ENCODE data around the gene PRADC1. TPM values are rescaled to one million over a fixed set of nuclear protein-coding genes. Genes with fewer than 3 reads are reported as not detected.
A peak's percentile ranks its signal among the peaks of the same experiment; 100 is the strongest.

The PRADC1 gene
- total and polyA plus RNA-seq, 2 experiments from 2014 or later, result 6.5 to 8.3 TPM

DNA sequence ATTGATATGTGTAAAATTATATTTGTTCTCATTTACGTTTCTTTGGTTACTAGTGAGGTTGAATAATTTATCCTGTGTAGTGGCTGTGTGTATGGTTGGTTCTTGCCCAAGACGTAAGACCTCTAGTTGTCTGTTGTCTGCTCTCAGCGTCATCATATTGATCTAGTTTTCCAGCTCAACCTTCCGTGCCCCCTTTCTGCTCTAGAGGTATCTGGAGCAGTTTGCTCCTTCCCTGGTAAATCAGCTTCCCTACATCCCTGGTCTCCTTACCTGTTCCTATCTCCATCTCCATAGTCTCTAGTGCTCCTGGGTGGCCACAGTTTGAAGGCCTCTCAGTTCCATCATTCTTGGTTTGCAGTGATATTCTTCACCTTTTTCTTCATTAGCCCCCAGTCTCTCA lies 17.8 kb downstream of the PRADC1 start:
- Mint-ChIP-seq H3K36me3 (ENCODE audit: low read depth) (peaks cover 3% of the 10 kb centered on the region; the same call in 1 of the 3 replicates), H3K4me3 (peak overlapping the region; percentile 91), H3K9me3 (no peaks in the 10 kb centered on the region), H3K27ac (no peak overlapping the region), H3K4me1 (peaks cover 28% of the 10 kb centered on the region), H3K27me3 (ENCODE audit: insufficient read depth, low read depth, poor library complexity) (peaks cover 5% of the 10 kb centered on the region)
- Histone ChIP-seq H3F3A (replicated peaks; ENCODE audit: low read depth) (no peaks in the 10 kb centered on the region), H3K27me3 (ENCODE audit: insufficient read depth) (no peaks in the 10 kb centered on the region), H3K36me3 (ENCODE audit: insufficient read depth) (no peaks in the 10 kb centered on the region), H3K4me2 (peak overlapping the region; percentile 79), H3K79me2 (replicated peaks; ENCODE audit: insufficient read depth) (peaks cover 40% of the 10 kb centered on the region), H2AFZ (no peak overlapping the region), H4K20me1 (replicated peaks; ENCODE audit: insufficient read depth) (peaks cover 10% of the 10 kb centered on the region), H3K27ac (ENCODE audit: low read depth) (no peak overlapping the region), H3K4me3 (peak overlapping the region; percentile 83), H3K4me1 (ENCODE audit: insufficient read depth) (peaks cover 11% of the 10 kb centered on the region), H3K9me2 (ENCODE audit: insufficient read depth) (no peaks in the 10 kb centered on the region)
- no peak for TF ChIP-seq EZH2phosphoT487 (IDR thresholded peaks at IDR 0.05; ENCODE audit: unreplicated experiment)
- TF ChIP-seq, protein P1, sequence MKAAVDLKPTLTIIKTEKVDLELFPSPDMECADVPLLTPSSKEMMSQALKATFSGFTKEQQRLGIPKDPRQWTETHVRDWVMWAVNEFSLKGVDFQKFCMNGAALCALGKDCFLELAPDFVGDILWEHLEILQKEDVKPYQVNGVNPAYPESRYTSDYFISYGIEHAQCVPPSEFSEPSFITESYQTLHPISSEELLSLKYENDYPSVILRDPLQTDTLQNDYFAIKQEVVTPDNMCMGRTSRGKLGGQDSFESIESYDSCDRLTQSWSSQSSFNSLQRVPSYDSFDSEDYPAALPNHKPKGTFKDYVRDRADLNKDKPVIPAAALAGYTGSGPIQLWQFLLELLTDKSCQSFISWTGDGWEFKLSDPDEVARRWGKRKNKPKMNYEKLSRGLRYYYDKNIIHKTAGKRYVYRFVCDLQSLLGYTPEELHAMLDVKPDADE (IDR thresholded peaks at IDR 0.05), result no peak
- TF ChIP-seq, protein P2, sequence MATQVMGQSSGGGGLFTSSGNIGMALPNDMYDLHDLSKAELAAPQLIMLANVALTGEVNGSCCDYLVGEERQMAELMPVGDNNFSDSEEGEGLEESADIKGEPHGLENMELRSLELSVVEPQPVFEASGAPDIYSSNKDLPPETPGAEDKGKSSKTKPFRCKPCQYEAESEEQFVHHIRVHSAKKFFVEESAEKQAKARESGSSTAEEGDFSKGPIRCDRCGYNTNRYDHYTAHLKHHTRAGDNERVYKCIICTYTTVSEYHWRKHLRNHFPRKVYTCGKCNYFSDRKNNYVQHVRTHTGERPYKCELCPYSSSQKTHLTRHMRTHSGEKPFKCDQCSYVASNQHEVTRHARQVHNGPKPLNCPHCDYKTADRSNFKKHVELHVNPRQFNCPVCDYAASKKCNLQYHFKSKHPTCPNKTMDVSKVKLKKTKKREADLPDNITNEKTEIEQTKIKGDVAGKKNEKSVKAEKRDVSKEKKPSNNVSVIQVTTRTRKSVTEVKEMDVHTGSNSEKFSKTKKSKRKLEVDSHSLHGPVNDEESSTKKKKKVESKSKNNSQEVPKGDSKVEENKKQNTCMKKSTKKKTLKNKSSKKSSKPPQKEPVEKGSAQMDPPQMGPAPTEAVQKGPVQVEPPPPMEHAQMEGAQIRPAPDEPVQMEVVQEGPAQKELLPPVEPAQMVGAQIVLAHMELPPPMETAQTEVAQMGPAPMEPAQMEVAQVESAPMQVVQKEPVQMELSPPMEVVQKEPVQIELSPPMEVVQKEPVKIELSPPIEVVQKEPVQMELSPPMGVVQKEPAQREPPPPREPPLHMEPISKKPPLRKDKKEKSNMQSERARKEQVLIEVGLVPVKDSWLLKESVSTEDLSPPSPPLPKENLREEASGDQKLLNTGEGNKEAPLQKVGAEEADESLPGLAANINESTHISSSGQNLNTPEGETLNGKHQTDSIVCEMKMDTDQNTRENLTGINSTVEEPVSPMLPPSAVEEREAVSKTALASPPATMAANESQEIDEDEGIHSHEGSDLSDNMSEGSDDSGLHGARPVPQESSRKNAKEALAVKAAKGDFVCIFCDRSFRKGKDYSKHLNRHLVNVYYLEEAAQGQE (IDR thresholded peaks at IDR 0.05; ENCODE audit: unreplicated experiment), result no peak
- no peak for TF ChIP-seq EZH2 (IDR thresholded peaks at IDR 0.05; ENCODE audit: low read depth, unreplicated experiment)
- TF ChIP-seq, protein P3, sequence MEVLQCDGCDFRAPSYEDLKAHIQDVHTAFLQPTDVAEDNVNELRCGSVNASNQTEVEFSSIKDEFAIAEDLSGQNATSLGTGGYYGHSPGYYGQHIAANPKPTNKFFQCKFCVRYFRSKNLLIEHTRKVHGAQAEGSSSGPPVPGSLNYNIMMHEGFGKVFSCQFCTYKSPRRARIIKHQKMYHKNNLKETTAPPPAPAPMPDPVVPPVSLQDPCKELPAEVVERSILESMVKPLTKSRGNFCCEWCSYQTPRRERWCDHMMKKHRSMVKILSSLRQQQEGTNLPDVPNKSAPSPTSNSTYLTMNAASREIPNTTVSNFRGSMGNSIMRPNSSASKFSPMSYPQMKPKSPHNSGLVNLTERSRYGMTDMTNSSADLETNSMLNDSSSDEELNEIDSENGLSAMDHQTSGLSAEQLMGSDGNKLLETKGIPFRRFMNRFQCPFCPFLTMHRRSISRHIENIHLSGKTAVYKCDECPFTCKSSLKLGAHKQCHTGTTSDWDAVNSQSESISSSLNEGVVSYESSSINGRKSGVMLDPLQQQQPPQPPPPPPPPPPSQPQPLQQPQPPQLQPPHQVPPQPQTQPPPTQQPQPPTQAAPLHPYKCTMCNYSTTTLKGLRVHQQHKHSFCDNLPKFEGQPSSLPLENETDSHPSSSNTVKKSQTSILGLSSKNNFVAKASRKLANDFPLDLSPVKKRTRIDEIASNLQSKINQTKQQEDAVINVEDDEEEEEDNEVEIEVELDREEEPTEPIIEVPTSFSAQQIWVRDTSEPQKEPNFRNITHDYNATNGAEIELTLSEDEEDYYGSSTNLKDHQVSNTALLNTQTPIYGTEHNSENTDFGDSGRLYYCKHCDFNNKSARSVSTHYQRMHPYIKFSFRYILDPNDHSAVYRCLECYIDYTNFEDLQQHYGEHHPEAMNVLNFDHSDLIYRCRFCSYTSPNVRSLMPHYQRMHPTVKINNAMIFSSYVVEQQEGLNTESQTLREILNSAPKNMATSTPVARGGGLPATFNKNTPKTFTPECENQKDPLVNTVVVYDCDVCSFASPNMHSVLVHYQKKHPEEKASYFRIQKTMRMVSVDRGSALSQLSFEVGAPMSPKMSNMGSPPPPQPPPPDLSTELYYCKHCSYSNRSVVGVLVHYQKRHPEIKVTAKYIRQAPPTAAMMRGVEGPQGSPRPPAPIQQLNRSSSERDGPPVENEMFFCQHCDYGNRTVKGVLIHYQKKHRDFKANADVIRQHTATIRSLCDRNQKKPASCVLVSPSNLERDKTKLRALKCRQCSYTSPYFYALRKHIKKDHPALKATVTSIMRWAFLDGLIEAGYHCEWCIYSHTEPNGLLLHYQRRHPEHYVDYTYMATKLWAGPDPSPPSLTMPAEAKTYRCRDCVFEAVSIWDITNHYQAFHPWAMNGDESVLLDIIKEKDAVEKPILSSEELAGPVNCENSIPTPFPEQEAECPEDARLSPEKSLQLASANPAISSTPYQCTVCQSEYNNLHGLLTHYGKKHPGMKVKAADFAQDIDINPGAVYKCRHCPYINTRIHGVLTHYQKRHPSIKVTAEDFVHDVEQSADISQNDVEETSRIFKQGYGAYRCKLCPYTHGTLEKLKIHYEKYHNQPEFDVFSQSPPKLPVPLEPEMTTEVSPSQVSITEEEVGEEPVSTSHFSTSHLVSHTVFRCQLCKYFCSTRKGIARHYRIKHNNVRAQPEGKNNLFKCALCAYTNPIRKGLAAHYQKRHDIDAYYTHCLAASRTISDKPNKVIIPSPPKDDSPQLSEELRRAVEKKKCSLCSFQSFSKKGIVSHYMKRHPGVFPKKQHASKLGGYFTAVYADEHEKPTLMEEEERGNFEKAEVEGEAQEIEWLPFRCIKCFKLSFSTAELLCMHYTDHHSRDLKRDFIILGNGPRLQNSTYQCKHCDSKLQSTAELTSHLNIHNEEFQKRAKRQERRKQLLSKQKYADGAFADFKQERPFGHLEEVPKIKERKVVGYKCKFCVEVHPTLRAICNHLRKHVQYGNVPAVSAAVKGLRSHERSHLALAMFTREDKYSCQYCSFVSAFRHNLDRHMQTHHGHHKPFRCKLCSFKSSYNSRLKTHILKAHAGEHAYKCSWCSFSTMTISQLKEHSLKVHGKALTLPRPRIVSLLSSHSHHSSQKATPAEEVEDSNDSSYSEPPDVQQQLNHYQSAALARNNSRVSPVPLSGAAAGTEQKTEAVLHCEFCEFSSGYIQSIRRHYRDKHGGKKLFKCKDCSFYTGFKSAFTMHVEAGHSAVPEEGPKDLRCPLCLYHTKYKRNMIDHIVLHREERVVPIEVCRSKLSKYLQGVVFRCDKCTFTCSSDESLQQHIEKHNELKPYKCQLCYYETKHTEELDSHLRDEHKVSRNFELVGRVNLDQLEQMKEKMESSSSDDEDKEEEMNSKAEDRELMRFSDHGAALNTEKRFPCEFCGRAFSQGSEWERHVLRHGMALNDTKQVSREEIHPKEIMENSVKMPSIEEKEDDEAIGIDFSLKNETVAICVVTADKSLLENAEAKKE (CRISPR knock-in tag; IDR thresholded peaks at IDR 0.05), result no peak
- no peak for TF ChIP-seq NANOG (IDR thresholded peaks at IDR 0.05; ENCODE audit: borderline replicate concordance)
- TF ChIP-seq ZNF114 (CRISPR knock-in tag; IDR thresholded peaks at IDR 0.05), result no peak
- TF ChIP-seq ZNF331 (CRISPR knock-in tag; IDR thresholded peaks at IDR 0.05; ENCODE audit: low read depth), result no peak
- TF ChIP-seq POLR2AphosphoS5 (IDR thresholded peaks at IDR 0.05; ENCODE audit: low read depth), result no peak
- TF ChIP-seq, protein P4, sequence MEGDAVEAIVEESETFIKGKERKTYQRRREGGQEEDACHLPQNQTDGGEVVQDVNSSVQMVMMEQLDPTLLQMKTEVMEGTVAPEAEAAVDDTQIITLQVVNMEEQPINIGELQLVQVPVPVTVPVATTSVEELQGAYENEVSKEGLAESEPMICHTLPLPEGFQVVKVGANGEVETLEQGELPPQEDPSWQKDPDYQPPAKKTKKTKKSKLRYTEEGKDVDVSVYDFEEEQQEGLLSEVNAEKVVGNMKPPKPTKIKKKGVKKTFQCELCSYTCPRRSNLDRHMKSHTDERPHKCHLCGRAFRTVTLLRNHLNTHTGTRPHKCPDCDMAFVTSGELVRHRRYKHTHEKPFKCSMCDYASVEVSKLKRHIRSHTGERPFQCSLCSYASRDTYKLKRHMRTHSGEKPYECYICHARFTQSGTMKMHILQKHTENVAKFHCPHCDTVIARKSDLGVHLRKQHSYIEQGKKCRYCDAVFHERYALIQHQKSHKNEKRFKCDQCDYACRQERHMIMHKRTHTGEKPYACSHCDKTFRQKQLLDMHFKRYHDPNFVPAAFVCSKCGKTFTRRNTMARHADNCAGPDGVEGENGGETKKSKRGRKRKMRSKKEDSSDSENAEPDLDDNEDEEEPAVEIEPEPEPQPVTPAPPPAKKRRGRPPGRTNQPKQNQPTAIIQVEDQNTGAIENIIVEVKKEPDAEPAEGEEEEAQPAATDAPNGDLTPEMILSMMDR (conservative IDR thresholded peaks at IDR 0.05; ENCODE audit: low read depth in 2 of 2), result no peak
- no peak for TF ChIP-seq CREB1 (CRISPR knock-in tag; IDR thresholded peaks at IDR 0.05; ENCODE audit: low read depth)
- no peak for TF ChIP-seq JUNB (IDR thresholded peaks at IDR 0.05; ENCODE audit: unreplicated experiment)
- no peak for TF ChIP-seq STAT1 (IDR thresholded peaks at IDR 0.05; ENCODE audit: unreplicated experiment)
- ATAC-seq (no peak), DNase-seq (ENCODE audit: low spot score) (no peak)

All from GM23338 (cell line).